ENCODE results near the gene LYSMD4. TPM values are rescaled to one million over a fixed set of nuclear protein-coding genes. Genes with fewer than 3 reads are reported as not detected.

LYSMD4 gene
- total and polyA plus RNA-seq, 2 donors (not counting 1 experiment from before 2014, with no cell fraction given), result 9.7 to 10.3 TPM

DNA sequence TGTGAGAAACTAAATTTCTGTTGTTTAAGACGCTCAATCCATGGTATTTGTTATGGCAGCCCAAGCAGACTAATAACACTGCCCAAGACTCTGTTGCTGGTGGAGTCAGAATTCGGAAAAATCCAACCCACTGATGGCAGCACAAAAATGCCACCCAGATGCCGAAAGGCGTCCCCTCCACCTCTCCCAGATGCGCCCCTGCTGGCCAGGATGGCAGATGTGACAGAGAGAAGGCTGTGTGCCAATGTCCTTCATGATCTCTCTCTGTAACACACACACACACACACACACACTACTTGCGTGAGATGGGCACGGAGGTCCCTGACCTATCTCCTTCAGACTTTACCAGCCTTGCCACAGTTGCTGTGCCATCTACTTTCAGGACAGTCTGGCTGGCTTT is 10.9 kb upstream of the LYSMD4 start:
- intact Hi-C loops (cut with micrococcal nuclease), result no loop called here
- H4K20me1 ChIP-seq (ENCODE audit: control insufficient read depth, insufficient read depth, low read length, poor library complexity, severe bottlenecking), result no peaks in the 10 kb centered on the region
- H3K9me3 ChIP-seq (ENCODE audit: control extremely low read depth in 1 of 3, control insufficient read depth in 2 of 3, insufficient read depth in 1 of 3, low read length in 2 of 3), result no peaks in the 10 kb centered on the region
- H3K27me3 ChIP-seq (replicated peaks in 1 of 4; ENCODE audit: control extremely low read depth in 1 of 4, control insufficient read depth in 3 of 4, insufficient read depth in 4 of 4, low read length in 3 of 4), result no peaks in the 10 kb centered on the region
- H3K4me3 ChIP-seq (ENCODE audit: control extremely low read depth in 1 of 5, extremely low read depth in 1 of 5, insufficient read depth in 1 of 5, low read depth in 2 of 5, low read length in 4 of 5), result no peak overlapping the region
- TF ChIP-seq, protein P1, sequence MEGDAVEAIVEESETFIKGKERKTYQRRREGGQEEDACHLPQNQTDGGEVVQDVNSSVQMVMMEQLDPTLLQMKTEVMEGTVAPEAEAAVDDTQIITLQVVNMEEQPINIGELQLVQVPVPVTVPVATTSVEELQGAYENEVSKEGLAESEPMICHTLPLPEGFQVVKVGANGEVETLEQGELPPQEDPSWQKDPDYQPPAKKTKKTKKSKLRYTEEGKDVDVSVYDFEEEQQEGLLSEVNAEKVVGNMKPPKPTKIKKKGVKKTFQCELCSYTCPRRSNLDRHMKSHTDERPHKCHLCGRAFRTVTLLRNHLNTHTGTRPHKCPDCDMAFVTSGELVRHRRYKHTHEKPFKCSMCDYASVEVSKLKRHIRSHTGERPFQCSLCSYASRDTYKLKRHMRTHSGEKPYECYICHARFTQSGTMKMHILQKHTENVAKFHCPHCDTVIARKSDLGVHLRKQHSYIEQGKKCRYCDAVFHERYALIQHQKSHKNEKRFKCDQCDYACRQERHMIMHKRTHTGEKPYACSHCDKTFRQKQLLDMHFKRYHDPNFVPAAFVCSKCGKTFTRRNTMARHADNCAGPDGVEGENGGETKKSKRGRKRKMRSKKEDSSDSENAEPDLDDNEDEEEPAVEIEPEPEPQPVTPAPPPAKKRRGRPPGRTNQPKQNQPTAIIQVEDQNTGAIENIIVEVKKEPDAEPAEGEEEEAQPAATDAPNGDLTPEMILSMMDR (IDR thresholded peaks at IDR 0.05), result no peak
- no peak for TF ChIP-seq EZH2 (IDR thresholded peaks at IDR 0.05; ENCODE audit: borderline replicate concordance, insufficient read depth, low read depth, low read length, poor library complexity, severe bottlenecking)
- Mint-ChIP-seq H3K4me3 (no peak overlapping the region), H3K27me3 (peaks cover 5% of the 10 kb centered on the region), H3K9me3 (ENCODE audit: insufficient read depth) (no peaks in the 10 kb centered on the region), H3K27ac (no peak overlapping the region), H3K4me1 (no peaks in the 10 kb centered on the region)
- WGBS (ENCODE audit: insufficient coverage), result 95% methylated on average over 7 of the region's 7 CpGs
- H3K36me3 ChIP-seq (replicated peaks in 1 of 2; ENCODE audit: control extremely low read depth in 1 of 2, control insufficient read depth in 1 of 2, extremely low read depth in 1 of 2, insufficient read depth in 2 of 2, low read length in 1 of 2), result no peaks in the 10 kb centered on the region
- CTCF ChIA-PET, result no interaction called here
- no peak overlapping the region for H3K4me2 ChIP-seq (replicated peaks; ENCODE audit: low read depth, low read length, poor library complexity, severe bottlenecking)
- no peak for DNase-seq
- no peak for ATAC-seq (ENCODE audit: low read depth)
- POLR2A ChIA-PET, result no interaction called here
- H3K9ac ChIP-seq (ENCODE audit: low read length), result no peak overlapping the region
- H3K79me2 ChIP-seq (ENCODE audit: control insufficient read depth, insufficient read depth, low read length), result no peaks in the 10 kb centered on the region
- H3K27ac ChIP-seq (ENCODE audit: low read length in 2 of 2), result no peak overlapping the region
- no peak overlapping the region for H2AFZ ChIP-seq (ENCODE audit: insufficient read depth, low read depth, low read length, poor library complexity, severe bottlenecking)
- no peaks in the 10 kb centered on the region for H3K4me1 ChIP-seq (ENCODE audit: control insufficient read depth in 2 of 2, insufficient read depth in 2 of 2, low read length in 2 of 2)

DNA sequence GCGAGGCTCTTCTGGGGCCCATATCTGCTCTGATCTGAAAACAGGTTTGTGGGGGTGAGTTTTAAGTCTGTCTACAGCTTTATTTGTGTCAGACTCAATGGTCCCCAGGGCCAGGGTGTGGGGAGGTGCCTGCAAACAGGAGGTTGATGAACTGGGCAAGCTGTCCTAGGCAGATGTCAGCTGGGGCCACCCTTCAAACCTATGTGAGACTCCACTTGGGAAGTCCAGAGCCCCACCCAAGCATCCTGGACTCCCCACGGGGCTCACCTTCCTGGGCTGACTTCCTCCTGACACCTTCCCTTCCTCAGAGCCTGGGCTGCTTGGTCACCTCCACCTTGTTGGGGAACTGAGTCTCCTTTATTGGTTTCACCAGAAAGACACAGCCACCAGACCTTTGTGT is 8.6 kb upstream of the LYSMD4 start:
- WGBS (ENCODE audit: insufficient coverage), result 56% methylated on average over 2 of the region's 2 CpGs
- H3K4me3 ChIP-seq (ENCODE audit: control extremely low read depth in 1 of 5, extremely low read depth in 1 of 5, insufficient read depth in 1 of 5, low read depth in 2 of 5, low read length in 4 of 5), result no peak overlapping the region
- no peak for TF ChIP-seq EZH2 (IDR thresholded peaks at IDR 0.05; ENCODE audit: borderline replicate concordance, insufficient read depth, low read depth, low read length, poor library complexity, severe bottlenecking)
- TF ChIP-seq, protein P1 (IDR thresholded peaks at IDR 0.05), result no peak
- ATAC-seq (ENCODE audit: low read depth), result no peak
- no peak for DNase-seq
- POLR2A ChIA-PET, result no interaction called here
- no peak overlapping the region for H2AFZ ChIP-seq (ENCODE audit: insufficient read depth, low read depth, low read length, poor library complexity, severe bottlenecking)
- intact Hi-C loops (cut with micrococcal nuclease), result no loop called here
- H4K20me1 ChIP-seq (ENCODE audit: control insufficient read depth, insufficient read depth, low read length, poor library complexity, severe bottlenecking), result no peaks in the 10 kb centered on the region
- CTCF ChIA-PET, result interaction anchor here (2.0 kb wide), 1 partner anchor 15 kb away, joined by 8 read pairs; no protein-coding TSS in a partner anchor
- no peaks in the 10 kb centered on the region for H3K9me3 ChIP-seq (ENCODE audit: control extremely low read depth in 1 of 3, control insufficient read depth in 2 of 3, insufficient read depth in 1 of 3, low read length in 2 of 3)
- no peak overlapping the region for H3K27ac ChIP-seq (ENCODE audit: low read length in 2 of 2)
- H3K9ac ChIP-seq (ENCODE audit: low read length), result no peak overlapping the region
- no peaks in the 10 kb centered on the region for H3K4me1 ChIP-seq (ENCODE audit: control insufficient read depth in 2 of 2, insufficient read depth in 2 of 2, low read length in 2 of 2)
- Mint-ChIP-seq H3K4me1 (no peaks in the 10 kb centered on the region), H3K4me3 (no peak overlapping the region), H3K27me3 (peaks cover 5% of the 10 kb centered on the region), H3K27ac (no peak overlapping the region), H3K9me3 (ENCODE audit: insufficient read depth) (no peaks in the 10 kb centered on the region)
- H3K79me2 ChIP-seq (ENCODE audit: control insufficient read depth, insufficient read depth, low read length), result no peaks in the 10 kb centered on the region
- no peaks in the 10 kb centered on the region for H3K36me3 ChIP-seq (replicated peaks in 1 of 2; ENCODE audit: control extremely low read depth in 1 of 2, control insufficient read depth in 1 of 2, extremely low read depth in 1 of 2, insufficient read depth in 2 of 2, low read length in 1 of 2)
- no peaks in the 10 kb centered on the region for H3K27me3 ChIP-seq (replicated peaks in 1 of 4; ENCODE audit: control extremely low read depth in 1 of 4, control insufficient read depth in 3 of 4, insufficient read depth in 4 of 4, low read length in 3 of 4)
- H3K4me2 ChIP-seq (replicated peaks; ENCODE audit: low read depth, low read length, poor library complexity, severe bottlenecking), result no peak overlapping the region
